ENCODE measurements around the gene SEMA7A.

Gene SEMA7A

DNA sequence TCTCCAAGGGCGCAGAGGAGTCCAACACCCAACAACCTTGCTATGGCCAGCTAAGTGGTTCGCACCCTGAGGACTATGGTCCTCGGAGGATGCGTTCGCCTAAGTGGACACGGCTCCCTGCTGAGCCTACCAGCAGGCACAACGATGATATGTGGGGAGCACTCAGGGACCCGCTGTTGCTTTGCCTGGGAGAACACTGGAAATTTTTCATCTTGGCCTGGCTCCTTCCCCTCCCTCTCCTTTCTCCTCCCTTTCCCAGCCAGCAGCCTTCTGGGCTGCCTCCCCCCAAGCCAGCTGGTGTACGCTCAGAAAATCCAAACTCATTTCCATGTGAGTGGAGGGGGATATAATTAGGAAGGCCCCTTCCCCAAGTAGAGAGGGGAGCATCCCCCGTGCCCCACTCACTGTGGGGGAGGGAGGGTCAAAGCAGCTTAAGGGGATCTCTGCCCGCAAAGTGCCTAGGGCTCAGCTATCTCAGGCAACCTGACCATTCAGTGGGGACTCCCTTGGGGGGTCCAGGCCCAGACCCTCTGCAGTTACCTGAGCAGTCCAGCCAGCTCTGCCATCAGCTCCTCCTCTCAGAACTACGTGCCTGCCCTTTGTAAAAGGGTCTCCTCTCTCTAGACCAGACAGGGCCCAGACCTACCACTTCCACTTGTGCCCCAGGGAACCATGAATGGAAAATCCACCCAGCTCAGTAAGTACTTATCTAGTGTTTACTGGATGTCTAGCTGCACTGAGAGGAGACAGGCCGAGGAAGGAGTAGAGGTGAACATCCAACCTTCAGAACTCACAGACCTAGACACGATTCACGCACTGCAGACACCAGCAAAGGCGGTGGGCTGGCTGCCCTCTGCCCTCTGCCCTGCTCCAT, 742 bp upstream of the SEMA7A start:
- TF ChIP-seq, protein P1, sequence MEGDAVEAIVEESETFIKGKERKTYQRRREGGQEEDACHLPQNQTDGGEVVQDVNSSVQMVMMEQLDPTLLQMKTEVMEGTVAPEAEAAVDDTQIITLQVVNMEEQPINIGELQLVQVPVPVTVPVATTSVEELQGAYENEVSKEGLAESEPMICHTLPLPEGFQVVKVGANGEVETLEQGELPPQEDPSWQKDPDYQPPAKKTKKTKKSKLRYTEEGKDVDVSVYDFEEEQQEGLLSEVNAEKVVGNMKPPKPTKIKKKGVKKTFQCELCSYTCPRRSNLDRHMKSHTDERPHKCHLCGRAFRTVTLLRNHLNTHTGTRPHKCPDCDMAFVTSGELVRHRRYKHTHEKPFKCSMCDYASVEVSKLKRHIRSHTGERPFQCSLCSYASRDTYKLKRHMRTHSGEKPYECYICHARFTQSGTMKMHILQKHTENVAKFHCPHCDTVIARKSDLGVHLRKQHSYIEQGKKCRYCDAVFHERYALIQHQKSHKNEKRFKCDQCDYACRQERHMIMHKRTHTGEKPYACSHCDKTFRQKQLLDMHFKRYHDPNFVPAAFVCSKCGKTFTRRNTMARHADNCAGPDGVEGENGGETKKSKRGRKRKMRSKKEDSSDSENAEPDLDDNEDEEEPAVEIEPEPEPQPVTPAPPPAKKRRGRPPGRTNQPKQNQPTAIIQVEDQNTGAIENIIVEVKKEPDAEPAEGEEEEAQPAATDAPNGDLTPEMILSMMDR (IDR thresholded peaks at IDR 0.05): no peak

DNA sequence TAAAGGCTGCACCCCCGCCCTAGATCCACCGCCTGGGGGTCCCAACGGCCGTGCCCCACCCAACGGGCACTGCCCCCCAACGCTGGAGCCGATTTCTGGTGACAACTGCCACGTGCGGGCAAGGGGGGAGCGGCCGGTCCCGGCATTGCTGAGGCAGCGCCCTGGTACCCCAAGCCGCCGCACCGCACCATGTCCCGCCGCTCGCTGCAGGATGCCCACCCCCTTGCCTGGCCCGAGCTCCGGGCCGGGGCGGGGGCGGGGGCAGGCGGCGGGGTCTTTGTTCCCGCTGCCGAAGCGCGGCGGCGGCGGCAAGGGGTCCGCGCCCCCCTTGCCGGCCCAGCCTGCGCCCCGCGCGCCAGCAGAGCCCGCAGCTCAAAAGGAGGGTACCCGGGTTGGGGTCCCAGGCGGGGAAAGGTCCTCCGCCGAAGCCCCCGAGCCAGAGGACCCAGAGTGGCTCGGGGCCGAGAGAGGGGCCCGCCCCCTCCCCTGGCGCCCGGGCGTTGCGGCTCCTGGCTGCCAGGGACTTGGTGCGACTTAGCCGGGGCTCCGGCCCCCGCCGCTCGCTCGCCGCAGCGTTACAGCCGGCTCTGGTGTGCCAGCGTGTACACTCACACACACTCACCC, 678 bp downstream of the SEMA7A start:
- TF ChIP-seq, protein P1 (IDR thresholded peaks at IDR 0.05): no peak

DNA sequence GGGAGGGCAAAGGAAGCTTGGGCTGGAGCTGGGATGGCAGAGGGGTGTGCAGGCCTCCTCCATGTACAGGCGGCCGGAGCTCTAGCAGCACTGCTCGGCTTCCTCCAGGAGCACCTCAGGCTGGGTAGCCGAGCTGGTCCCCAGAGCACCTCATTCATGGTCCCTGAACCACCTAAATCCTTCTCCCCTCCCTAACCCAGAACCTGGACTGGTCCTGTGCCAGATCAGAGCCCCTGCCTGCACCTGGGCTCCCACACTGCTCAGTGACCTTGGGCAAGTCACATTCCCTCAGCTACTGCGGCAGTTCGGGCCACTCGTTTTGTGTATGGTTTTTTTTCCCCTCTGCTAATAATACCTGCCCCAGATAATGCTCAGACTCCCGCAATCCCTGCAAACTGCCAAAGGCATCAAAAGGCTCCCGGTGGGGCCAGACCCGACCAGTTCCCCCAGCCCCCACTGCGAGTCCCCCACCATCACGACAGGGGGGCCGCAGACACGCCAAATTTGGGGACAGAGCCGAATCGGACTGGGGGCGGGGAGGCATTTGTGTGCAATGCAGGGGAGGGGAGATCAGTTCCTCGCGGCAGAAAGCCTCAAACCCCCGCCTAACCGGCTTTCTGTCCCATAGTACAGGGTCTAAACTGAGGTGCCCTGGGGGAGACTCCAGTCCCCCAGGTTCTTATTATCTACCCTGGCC, 1.3 kb downstream of the SEMA7A start:
- TF ChIP-seq, protein P1 (IDR thresholded peaks at IDR 0.05): no peak

DNA sequence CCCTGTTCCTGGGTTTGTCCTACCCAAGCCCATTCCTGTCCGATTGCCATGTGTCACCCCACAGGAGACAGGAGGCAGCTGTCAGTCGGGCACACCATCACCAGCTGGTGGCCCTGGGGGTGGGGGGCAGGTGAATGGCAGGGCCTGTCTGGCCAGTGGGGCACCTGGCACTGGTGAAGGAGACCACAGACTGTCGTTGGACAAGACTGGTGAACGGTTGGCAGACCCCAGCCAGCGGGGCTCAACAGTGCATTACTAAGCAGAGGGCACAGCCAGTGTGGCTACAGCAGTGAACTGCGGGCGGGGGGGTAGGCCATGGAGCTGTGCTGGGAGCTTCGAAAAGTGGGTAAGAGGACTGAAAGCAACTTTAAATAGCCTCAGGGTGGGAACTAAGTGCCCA, 2.1 kb downstream of the SEMA7A start:
- TF ChIP-seq, protein P1 (IDR thresholded peaks at IDR 0.05): no peak

DNA sequence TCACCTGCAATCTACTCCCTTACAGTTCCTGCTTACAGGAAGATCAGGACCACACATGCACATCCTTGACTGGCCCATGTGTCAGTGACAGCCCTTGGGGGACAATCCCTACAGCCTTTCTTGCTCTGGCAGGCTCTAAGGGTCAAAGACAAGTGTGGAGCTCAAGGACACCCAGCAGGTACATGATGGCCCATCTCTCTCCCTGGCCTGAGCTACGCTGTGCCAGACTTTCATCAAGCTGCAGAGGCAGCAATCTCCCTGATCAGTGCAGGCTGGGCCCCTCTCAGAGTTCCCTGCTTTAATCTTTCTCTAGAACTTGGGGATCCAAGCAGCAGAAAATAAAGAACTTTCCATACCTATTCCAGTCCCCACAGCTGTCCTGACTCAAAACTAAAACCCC, 2.6 kb downstream of the SEMA7A start:
- TF ChIP-seq, protein P1 (IDR thresholded peaks at IDR 0.05): no peak

DNA sequence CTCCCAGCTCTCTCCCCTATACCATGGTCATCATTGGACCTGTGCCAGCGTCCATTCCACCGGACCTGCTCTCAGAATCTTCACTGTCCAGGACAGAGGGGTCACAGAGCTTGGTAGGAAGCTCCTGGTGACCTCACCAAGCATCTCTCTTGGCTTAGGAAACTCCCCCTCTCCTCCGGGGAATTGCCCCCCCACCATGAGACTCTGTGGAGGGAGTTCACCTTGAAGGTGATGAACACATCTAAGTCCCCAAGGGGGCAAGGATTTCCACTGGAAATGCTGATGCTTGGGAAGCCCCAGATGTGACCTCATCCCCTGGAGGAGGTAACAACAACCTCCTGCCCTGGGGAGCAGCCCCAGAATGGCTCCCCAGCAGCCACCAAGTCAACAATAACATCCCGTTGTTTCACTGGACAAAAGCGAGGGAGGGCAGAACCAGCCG, 3.2 kb downstream of the SEMA7A start:
- TF ChIP-seq, protein P1 (IDR thresholded peaks at IDR 0.05): no peak

DNA sequence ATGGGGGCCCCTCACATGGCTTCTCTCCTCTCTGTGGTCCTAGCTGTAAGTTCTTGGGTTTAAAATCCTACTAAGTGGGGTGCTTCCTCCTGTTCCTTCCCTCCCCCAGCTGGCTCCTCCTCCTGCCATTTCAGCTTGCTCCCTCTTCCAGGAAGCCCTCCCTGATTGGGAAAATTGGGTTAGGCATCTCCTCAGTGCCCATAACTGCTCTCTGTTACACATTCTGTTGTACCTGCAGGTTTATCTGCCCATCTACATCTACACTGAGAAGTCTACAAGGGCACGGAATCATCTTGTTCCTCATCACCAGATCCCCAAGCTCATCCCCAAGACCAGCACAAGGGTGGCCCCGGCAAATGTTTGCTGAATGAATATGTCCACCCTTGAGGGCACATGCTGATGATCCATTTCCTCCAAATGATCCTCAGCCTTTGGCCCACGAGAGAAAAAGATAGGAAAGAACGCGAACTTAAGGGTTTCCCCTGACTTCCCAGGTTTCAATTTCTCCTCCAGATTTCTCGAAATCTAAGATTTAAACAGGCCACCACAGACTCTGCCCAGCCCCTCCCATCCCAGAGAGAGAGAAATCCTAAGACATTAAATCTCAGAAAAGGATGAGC, 3.9 kb downstream of the SEMA7A start:
- TF ChIP-seq, protein P1 (IDR thresholded peaks at IDR 0.05): no peak

Measured in LNCAP (cell line).